VCaP (cell line): ENCODE data around the gene PSMC5.

Experiments
- H3K27ac ChIP-seq: fragments of 450-650 bp; 2 replicates; pipeline ENCODE4 v1.5.1; 2017
- CTCF ChIP-seq: fragments of 450-650 bp; conservative IDR thresholded peaks from 2 replicates; pipeline ENCODE4 v1.5.1; 2017; ENCODE audit warnings: mild to moderate bottlenecking, moderate library complexity

The PSMC5 gene

GRCh38 chr17:63821804-63822203, 5.4 kb upstream of the PSMC5 start:
- no peak for TF ChIP-seq CTCF
- no peak overlapping the region for H3K27ac ChIP-seq

- no peak for TF ChIP-seq CTCF
- H3K27ac ChIP-seq, result no peak overlapping the region
Observed at GRCh38 chr17:63822537-63822936, 4.7 kb upstream of the PSMC5 start.

- no peak for TF ChIP-seq CTCF
Observed at GRCh38 chr17:63823659-63824331, 3.4 kb upstream of the PSMC5 start.

GRCh38 chr17:63824362-63824761, 2.9 kb upstream of the PSMC5 start:
- TF ChIP-seq CTCF, result no peak
- H3K27ac ChIP-seq, result no peak overlapping the region

More at GRCh38 chr17:63823659-63824331, 3.4 kb upstream of the PSMC5 start:
- no peak overlapping the region for H3K27ac ChIP-seq

GRCh38 chr17:63826468-63827001, 696 bp upstream of the PSMC5 start:
- peak overlapping the region; percentile 93 for H3K27ac ChIP-seq
- no peak for TF ChIP-seq CTCF

- peak overlapping the region; percentile 93 for H3K27ac ChIP-seq
Observed at GRCh38 chr17:63827801-63828221, 580 bp downstream of the PSMC5 start.

GRCh38 chr17:63828936-63829335, 1.7 kb downstream of the PSMC5 start:
- peak overlapping the region; percentile 93; the same call in 1 of the 2 replicates for H3K27ac ChIP-seq

More at GRCh38 chr17:63827801-63828221, 580 bp downstream of the PSMC5 start:
- 0 out of 2 replicates have a peak, but pooled peaks have one; percentile 16 for TF ChIP-seq CTCF

More at GRCh38 chr17:63828936-63829335, 1.7 kb downstream of the PSMC5 start:
- TF ChIP-seq CTCF, result no peak
